Skeletal muscle cell (primary cell): ENCODE data around the gene DRD2.
"Not testable (repeated sequence)": the region's sequence is repeated elsewhere in the genome, so short reads cannot be mapped to it uniquely, and the experiment has no call there.

Experiments
- DNase-seq: peaks from one replicate; pipeline ENCODE4 v3.0.0-alpha.2; 2010; ENCODE audit warnings: low read depth
- H3K4me3 ChIP-seq: 2 replicates; pipeline ENCODE4 v1.5.1; 2011; ENCODE audit warnings: low read depth, mild to moderate bottlenecking, control low read depth, low read length, moderate library complexity

The DRD2 gene

DNA sequence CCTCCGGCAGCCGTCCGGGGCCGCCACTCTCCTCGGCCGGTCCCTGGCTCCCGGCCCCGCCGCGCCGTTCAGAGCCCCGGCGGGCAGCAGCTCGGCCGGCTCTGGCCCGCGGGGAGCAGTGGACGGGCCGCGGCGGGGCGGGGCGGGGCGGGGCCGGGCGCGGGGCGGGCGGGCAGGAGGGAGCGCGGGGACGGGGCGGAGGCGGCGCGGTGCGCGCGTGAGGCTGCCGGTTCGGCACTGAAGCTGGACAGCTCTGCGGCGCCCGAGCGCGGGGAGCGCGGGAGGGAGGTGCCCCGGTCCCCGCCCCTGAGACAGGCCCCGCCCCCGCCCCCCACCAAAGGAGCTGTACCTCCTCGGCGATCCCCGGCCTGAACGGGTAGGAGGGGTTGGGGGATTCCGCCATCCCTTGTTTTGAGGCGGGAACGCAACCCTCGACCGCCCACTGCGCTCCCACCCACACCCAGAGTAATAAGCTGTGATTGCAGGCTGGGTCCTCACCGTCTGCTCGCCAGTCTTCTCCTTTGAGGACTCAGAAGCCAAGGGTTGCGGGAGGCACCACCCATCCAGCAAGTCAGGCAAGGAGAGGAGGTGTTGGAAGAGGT, at the start of gene DRD2:
Gene DRD2, minus strand, starts transcription at position 239 of the 602 bp plus-strand sequence. CDS start 50,747 bp downstream, outside the sequence.
- peak within 1 kb of the TSS; percentile 4 for H3K4me3 ChIP-seq
- DNase-seq: no peak

DNA sequence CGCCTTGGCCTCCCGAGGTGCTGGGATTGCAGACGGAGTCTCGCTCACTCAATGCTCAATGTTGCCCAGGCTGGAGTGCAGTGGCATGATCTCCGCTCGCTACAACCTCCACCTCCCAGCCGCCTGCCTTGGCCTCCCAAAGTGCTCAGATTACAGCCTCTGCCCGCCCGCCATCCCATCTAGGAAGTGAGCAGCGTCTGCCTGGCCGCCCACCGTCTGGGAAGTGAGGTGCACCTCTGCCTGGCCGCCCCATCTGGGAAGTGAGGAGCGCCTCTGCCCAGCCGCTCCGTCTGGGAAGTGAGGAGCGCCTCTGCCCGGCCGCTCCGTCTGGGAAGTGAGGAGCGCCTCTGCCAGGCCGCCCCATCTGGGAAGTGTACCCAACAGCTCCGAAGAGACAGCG, 48.7 kb upstream of the DRD2 start:
- DNase-seq, H3K4me3 ChIP-seq: not testable (repeated sequence)

DNA sequence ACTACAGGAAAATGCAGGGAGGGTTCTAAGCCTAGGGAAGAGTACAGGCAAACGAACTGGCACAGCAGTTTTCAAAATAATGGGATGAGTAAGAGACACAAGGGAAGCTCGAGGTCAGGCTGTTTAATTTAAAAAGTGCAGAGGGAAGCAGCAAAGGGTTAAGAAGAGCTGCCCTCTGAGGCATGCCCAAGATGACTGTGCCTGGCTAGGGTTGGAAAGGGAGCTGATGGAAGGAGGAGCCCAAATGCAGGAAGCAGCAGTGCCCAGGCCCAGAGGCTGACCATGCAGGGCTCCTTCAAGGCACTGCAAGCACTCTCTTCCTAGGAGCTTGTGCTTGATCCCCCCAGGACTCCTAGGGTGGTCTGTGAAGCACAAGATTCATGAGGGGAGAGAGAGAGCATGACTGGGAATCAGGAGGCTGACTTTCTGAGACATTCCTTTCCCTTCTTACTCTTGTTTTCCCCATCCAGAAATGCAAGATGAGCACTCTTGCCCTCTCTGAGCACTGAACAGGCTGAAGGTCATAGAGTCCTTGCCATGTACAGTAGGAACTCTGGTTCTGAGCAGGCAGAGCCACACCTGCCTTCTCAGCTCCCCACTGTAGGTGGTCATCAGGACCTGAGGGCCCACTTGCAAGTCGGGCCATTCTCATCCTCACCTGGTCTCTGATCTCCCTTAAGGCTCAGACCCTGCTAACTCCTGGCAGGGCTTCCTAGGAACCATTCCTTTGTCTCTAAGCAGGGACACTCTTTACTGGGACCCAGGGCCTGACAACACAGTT, 46.7 kb upstream of the DRD2 start:
- no peak for DNase-seq
- no peak overlapping the region for H3K4me3 ChIP-seq

DNA sequence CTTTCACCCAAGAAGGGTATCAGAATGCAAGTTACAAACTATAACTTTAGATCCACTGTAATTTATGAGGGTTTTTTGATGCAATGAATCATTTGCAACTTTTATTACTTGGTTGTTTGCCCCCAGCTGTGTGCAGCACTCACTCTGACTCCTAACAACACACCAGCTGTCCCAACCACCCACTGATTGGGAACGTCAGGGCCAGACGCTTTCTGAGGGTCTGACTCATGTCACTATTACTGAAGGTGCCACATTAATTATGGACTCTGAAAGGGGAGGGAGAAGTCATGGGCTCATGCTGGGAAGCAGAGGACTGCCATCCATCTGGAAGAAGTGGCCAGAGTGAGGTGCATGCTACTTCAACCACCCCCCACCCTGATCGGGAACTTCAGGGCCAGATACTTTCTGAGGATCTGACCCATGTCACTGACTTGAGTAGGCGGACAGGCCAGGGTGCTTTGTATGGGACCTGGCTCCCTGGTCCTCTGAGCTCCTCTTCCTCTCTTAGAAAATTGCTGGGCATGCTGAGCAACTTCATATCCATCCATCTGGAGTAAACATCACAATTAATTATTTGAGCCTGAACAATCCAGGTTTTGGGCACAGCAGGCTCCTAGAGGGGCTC, 44.9 kb upstream of the DRD2 start:
- no peak for DNase-seq
- H3K4me3 ChIP-seq: no peak overlapping the region

DNA sequence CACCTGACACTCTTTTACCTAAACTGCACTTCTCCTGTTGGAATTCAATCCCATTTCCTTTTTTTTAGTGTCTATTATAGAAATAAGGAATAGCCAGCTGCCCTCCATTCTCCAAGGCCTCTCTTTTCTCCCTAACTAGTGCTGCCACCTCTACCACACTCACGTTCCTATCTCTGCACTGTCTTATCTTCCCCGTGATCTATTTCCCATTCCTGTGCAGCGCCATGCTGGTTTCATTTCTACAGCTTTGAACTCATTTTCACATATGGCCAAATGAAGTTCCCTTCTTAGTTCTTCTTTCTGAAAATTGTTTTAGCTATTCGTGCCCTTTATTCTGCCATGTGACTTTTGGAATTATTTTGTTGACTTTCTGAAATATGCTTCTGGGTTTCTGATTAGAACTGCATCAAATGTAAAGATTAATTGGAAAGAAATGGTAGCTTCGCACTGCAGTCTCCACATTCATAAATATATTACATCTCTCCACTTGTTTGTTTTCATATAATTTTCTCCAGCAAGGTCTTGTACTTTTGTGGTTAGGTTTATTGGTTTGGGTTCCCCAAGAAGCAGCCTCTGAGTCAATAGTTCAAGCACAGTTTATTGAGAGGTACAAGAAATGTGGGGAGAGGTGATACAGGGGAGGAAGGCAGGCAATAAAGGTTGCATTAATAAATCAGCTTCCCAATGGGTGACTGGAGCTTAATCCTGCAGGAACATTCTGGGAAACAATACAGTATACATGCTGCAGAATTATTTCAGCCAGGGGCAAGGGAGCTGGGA, 43.7 kb upstream of the DRD2 start:
- DNase-seq: no peak
- no peak overlapping the region for H3K4me3 ChIP-seq

DNA sequence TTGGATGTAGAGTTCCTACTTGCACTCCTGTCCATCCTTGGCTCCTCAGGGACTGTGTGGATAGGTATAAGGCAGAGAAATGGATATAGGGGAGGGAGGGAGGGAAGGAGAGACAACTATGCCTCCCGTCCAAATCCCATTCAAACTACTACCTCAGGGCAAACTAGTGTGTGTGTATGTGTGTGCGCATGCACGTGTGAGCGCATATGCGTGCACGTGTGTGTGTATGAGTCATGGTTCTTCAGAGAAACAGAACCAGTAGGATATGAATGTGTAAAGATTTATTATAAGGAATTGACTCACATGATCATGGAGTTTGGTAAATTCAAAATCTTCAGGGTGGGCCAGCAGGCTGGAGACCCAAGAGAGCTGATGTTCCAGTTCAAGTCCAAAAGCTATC, 42.2 kb upstream of the DRD2 start:
- DNase-seq: no peak
- no peak overlapping the region for H3K4me3 ChIP-seq

DNA sequence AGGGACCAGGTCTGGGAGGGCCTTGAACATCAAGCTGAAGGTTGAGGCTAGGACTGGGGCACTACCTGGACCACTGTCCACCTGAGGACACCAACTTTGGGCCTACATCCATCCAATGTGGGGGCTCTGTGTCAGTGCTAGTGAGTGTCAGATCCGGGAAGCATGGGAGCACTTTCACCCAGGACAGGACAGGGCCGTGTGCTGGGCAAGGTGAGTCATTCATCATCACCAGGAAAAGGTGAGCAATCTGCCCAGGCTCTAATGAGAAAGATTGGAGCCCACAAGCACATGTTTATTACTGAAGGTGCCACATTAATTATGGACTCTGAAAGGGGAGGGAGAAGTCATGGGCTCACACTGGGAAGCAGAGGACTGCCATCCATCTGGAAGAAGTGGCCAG, 39.7 kb upstream of the DRD2 start:
- no peak for DNase-seq
- H3K4me3 ChIP-seq: no peak overlapping the region

DNA sequence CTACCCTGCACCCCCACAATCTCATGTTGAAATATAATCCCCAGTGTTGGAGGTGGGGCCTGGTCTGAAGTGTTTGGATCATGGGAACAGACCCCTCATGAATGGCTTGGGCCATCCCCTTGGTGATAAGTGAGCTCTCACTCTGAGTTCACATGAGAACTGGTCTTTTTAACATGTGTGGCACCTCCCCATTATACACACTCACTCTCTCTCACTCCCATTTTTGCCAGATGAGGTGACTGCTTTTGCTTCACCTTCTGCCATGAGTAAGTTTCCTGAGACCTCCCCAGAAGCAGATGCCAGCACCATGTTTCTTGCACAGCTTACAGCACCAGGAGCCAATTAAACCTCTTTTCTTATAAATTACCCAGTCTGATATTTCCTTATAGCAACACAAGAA, 32.1 kb upstream of the DRD2 start:
- no peak overlapping the region for H3K4me3 ChIP-seq
- no peak for DNase-seq

DNA sequence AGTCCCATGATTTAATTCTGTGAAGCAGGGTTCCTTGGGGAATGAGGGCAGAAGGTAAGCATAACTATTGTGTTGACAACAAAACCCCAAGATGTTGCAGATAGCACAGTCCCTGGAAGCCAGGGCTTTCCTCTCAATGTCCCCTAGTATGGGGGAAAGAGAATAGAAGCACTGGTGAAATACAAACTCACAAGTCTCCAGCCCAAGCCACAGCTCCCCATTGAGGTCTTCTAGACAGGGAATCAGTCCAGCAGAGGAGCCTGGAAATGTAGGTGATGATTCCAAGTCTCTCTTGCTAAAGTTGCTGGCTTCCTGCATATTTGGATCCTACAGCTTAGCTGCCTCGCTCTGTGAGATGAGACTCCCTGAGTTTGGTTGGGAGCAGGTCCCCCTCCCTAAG, 31.7 kb upstream of the DRD2 start:
- no peak overlapping the region for H3K4me3 ChIP-seq
- no peak for DNase-seq

DNA sequence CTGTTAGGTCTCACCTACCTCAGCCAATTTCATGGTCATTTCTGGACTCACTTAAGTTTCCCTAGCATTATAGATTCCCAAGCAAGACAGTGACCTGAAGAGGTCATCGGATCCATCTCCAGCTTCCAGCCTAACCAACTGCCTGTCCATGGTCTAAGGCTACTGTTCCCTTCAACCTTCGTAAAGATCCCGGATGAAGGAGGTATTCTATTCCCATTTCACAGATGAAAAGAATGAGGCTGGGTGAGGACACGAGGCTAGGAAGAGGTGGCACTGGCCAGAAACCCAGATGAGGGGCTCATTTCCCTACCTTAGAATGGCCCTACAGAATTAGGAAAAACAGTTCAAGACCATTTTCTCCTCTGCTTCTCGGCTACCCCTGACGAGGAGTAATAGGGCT, 31.3 kb upstream of the DRD2 start:
- no peak for DNase-seq
- no peak overlapping the region for H3K4me3 ChIP-seq

DNA sequence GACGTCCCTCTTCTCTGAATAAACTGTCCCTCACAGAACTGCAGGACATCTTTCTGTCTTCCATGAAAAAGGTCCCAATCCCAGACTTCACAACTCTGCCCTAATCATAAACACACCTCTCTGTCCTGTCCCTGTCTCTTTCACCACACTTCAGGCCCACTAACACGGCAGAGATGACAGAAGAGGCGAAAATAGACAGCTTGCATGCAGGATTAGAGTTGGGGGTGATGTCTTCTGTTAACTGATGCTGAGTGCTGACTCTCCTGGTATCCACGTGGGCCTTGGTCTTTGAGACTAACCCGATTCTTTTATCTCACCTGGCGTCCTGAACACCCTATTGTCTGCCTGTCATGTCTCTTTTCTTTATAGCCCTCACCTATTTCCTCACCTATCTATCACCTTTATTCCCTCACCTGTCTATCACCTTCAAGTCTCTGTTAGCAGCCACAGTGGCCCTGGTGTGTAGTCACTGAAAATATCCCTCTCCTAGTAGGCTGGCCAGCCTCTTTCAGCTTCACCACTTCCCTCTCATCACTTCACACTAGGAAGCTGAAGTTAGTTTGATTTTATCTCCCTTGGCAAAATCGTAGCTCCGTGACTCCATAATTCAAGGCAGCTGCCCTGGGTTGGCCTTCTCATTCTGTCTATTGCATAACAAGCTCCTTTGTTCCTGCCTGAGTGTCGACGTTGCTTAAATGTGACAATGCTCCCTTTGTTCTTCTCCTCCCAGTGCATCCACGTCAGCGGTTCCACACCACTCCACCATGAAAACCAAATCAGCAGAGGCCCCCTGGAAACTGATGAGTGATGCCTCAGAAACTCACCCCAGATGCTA, 30.6 kb upstream of the DRD2 start:
- DNase-seq: peak; percentile 34
- H3K4me3 ChIP-seq: no peak overlapping the region

DNA sequence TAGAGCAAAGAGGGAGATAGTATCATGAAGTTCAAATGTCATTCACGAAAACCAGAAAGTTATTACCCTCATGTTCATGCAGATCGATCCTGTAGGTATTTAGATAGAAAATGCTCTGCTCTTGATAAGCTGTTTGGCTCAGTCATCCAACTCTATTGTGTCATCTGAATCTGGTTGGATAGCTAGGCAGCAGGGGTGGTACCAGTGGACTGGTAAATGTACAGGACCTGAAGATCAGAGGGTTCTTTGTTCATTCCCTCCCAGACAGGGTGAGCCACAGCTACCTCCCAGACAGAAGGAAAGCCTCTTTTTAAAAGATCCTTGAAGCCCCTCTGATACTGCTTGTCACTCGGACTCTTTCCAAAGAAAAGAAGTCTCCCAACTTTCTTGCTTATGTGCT, 29.8 kb upstream of the DRD2 start:
- DNase-seq: no peak
- H3K4me3 ChIP-seq: no peak overlapping the region

DNA sequence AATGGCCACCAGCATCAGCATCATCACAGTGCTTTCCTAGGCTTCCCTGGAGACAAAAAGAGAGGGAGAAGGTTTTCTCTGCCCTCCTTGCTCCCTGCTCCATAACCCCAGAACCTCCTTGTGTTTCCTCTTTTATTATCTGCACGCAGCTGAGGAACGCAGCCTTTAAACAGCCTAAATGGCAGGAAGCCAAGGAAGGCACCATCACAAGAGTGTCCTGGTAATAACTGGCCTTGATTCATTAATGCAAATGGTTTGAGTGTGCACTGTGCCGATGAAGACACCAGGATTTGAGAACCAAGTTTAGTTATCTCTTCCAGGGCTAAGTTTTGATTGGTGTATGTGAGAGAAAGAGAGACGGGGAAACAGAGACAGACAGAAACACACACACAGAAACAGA, 29.4 kb upstream of the DRD2 start:
- H3K4me3 ChIP-seq: no peak overlapping the region
- no peak for DNase-seq

DNA sequence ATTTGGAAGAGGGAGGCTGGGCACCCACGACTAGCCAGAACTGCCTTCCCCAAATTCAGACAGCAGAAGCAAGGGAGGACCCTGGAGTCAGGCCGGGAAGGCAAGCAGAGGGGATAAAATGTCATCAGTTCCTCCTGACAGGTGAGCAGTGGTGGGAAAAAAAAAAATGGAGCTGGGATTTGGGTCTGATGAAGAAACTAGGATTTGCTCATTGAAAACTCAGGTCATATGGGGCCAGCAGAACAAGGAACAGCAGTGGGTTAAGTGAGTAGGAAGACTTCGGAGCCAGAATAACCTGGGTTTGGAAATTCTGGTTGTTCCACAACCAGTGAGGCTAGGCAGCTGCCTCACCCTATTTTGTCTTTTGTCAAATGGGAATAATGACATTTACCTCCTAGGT, 28.9 kb upstream of the DRD2 start:
- DNase-seq: no peak
- no peak overlapping the region for H3K4me3 ChIP-seq

DNA sequence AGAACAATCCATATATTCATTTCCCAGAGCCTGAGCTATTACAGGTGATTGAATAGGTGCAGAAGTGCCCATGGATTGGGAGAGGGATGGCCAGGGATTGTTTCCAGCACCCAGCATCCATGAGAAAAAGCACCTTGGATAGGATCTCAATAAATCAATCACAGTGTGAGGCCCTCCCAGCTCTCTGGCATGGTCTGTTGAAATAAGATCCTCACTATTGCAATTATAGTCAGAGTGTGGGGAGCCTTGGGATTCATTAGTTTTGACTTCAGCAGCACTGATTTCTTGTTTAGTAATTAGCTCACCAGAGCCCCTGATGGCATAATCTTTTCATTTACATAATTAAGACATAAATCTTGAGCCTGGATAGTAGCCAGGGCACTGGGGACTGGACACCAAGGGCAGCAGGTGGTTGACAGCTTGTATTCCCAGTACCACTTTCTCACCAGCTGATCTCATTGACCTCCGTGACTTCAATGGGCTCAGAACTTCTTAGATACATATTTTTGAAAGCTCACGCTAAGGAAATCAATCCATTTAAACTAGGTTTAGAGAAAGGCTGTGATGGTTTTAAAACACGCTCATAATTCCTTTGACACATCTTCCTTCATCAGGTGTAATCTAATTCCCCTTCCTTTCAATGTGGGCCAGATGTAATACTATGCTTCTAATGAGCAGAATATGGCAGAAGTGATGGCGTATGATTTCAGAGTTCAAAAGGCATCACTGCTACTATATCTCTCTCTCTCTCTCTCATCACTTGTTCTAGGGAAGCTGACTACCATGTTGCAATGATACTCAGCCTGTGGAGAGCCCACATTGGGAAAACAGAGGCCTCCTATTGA, 22.1 kb upstream of the DRD2 start:
- no peak for DNase-seq
- H3K4me3 ChIP-seq: no peak overlapping the region

DNA sequence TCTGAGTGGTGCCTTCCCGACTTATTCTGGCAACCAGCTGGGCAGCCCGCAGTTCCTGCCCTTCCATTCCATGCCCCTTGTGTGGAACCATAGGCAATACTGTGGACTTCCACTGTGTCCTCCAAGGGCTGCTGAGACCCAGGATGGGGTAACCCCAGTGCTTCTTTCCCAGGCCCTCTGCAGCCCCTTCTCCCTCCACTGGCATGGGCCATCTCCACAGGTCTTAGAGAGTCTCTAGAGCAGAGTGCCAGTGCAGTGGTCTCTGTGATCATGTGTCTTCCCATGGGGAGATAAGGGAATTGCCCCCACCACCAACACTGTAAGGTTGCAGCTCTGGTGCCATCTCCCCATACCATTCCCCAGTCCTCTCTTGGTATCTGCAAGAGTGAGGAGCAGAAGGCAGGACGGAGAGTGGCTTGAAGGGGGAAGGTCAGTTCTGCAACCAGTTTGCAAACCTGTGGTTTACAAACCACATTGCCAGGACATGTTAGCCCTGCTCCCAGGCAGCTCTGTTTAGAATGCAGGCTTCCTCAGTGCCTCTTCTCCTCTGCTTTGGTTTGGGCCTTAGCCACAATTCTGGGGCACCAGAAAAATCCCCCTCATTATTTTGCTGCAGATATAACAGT, 20.9 kb upstream of the DRD2 start:
- H3K4me3 ChIP-seq: no peak overlapping the region
- DNase-seq: no peak

DNA sequence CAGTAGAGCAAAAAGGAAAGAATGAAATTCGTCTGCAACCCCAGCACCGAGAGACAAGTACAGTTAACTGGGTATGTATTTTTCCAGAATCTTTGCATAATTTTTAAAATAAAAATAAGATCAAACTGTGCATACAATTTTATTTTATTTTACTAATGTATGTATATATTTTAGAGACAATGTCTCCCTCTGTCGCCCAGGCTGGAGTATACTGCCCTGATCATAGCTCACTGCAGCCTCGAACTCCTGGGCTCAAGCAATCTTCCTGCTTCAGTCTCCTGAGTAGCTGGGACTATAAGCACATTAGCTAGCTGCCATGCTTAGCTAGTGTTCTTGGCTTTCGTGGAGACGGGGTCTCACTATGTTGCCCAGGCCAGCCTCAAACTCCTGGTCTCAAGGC, 18.8 kb upstream of the DRD2 start:
- DNase-seq: no peak

DNA sequence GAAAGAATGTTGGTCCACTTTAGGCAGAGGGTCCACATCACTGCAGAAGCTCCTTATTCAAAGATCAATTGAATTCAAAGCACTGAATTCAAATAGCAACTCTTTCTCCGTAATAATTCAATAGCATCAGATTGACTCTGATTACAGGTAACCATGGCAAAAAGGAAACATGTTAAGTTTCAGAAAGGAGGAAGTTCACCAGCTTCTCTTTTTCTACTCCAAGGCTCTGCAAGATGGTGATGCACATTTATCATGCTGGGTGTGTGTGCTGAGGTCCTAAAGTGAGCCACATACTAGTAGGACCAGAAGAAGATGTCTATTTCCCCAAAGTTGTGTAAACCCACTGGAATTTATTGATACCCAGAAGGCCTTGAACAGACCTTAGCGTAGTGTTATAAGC, 18.0 kb upstream of the DRD2 start:
- DNase-seq: no peak
- H3K4me3 ChIP-seq: no peak overlapping the region

More for the DNA sequence above, 18.8 kb upstream of the DRD2 start:
- no peak overlapping the region for H3K4me3 ChIP-seq
